ENCODE data around the gene CFDP1.
"Not testable (repeated sequence)": the region's sequence is repeated elsewhere in the genome, so short reads cannot be mapped to it uniquely, and the experiment has no call there.

CFDP1 gene

GRCh38 chr16:75458439-75458838 is 25.1 kb upstream of the CFDP1 start:
- no peak for DNase-seq (ENCODE audit: low read depth)

- no peak for DNase-seq (ENCODE audit: low read depth)
Observed at GRCh38 chr16:75458029-75458428, 24.7 kb upstream of the CFDP1 start.

GRCh38 chr16:75457485-75458021 is 24.2 kb upstream of the CFDP1 start:
- DNase-seq (ENCODE audit: low read depth), result no peak

- DNase-seq (ENCODE audit: low read depth), result no peak
Observed at GRCh38 chr16:75456971-75457370, 23.7 kb upstream of the CFDP1 start.

GRCh38 chr16:75456486-75456885 is 23.2 kb upstream of the CFDP1 start:
- not testable (repeated sequence) for DNase-seq (ENCODE audit: low read depth)

GRCh38 chr16:75455677-75456076 is 22.4 kb upstream of the CFDP1 start:
- DNase-seq (ENCODE audit: low read depth), result no peak

GRCh38 chr16:75452464-75453190 is 19.3 kb upstream of the CFDP1 start:
- no peak for DNase-seq (ENCODE audit: low read depth)

- no peak for DNase-seq (ENCODE audit: low read depth)
Observed at GRCh38 chr16:75446416-75446815, 13.1 kb upstream of the CFDP1 start.

GRCh38 chr16:75445298-75445697 is 12.0 kb upstream of the CFDP1 start:
- DNase-seq (ENCODE audit: low read depth), result no peak

GRCh38 chr16:75443298-75443697 is 10.0 kb upstream of the CFDP1 start:
- no peak for DNase-seq (ENCODE audit: low read depth)

GRCh38 chr16:75433732-75434413 is 570 bp upstream of the CFDP1 start:
- DNase-seq (ENCODE audit: low read depth), result no peak

GRCh38 chr16:75429621-75430403 is 3.5 kb downstream of the CFDP1 start:
- DNase-seq (ENCODE audit: low read depth), result no peak

GRCh38 chr16:75426524-75426923 is 6.8 kb downstream of the CFDP1 start:
- not testable (repeated sequence) for DNase-seq (ENCODE audit: low read depth)

- not testable (repeated sequence) for DNase-seq (ENCODE audit: low read depth)
Observed at GRCh38 chr16:75424105-75424762, 9.1 kb downstream of the CFDP1 start.

GRCh38 chr16:75423723-75424104 is 9.6 kb downstream of the CFDP1 start:
- DNase-seq (ENCODE audit: low read depth), result no peak

GRCh38 chr16:75421820-75422126 is 11.5 kb downstream of the CFDP1 start:
- DNase-seq (ENCODE audit: low read depth), result no peak

GRCh38 chr16:75420987-75421819 is 12.1 kb downstream of the CFDP1 start:
- DNase-seq (ENCODE audit: low read depth), result no peak

GRCh38 chr16:75416904-75417565 is 16.3 kb downstream of the CFDP1 start:
- no peak for DNase-seq (ENCODE audit: low read depth)

- DNase-seq (ENCODE audit: low read depth), result no peak
Observed at GRCh38 chr16:75415169-75415905, 18.0 kb downstream of the CFDP1 start.

GRCh38 chr16:75413951-75414350 is 19.4 kb downstream of the CFDP1 start:
- DNase-seq (ENCODE audit: low read depth), result no peak

Data from activated T-helper 1 cell treated with Interleukin-2 at 50 U/mL for 16 hours (primary cell).